Activated effector memory CD4-positive, alpha-beta T cell treated with Interleukin-2 at 50 U/mL for 16 hours (primary cell): ENCODE results near the gene ADAMTS2.

Experiments
- DNase-seq: peaks from one replicate; pipeline ENCODE4 v3.0.0-alpha.2; 2020

Gene ADAMTS2

GRCh38 chr5:179343021-179343718, 2.1 kb downstream of the ADAMTS2 start:
- no peak for DNase-seq

GRCh38 chr5:179342577-179342976, 2.7 kb downstream of the ADAMTS2 start:
- DNase-seq, result no peak

GRCh38 chr5:179340465-179340864, 4.8 kb downstream of the ADAMTS2 start:
- DNase-seq, result no peak

- DNase-seq, result no peak
Observed at GRCh38 chr5:179339996-179340395, 5.3 kb downstream of the ADAMTS2 start.

- no peak for DNase-seq
Observed at GRCh38 chr5:179339081-179339480, 6.2 kb downstream of the ADAMTS2 start.

GRCh38 chr5:179337796-179338676, 7.2 kb downstream of the ADAMTS2 start:
- DNase-seq, result no peak

GRCh38 chr5:179336871-179337795, 8.1 kb downstream of the ADAMTS2 start:
- no peak for DNase-seq

GRCh38 chr5:179336126-179336870, 9.0 kb downstream of the ADAMTS2 start:
- no peak for DNase-seq

- no peak for DNase-seq
Observed at GRCh38 chr5:179333796-179334761, 11.2 kb downstream of the ADAMTS2 start.

- DNase-seq, result no peak
Observed at GRCh38 chr5:179332741-179333290, 12.4 kb downstream of the ADAMTS2 start.

GRCh38 chr5:179331591-179332375, 13.5 kb downstream of the ADAMTS2 start:
- no peak for DNase-seq

- no peak for DNase-seq
Observed at GRCh38 chr5:179330186-179330900, 14.9 kb downstream of the ADAMTS2 start.

- DNase-seq, result no peak
Observed at GRCh38 chr5:179328291-179328690, 17.0 kb downstream of the ADAMTS2 start.

- no peak for DNase-seq
Observed at GRCh38 chr5:179327021-179327735, 18.1 kb downstream of the ADAMTS2 start.

- no peak for DNase-seq
Observed at GRCh38 chr5:179326122-179326927, 18.9 kb downstream of the ADAMTS2 start.

GRCh38 chr5:179325296-179326031, 19.8 kb downstream of the ADAMTS2 start:
- no peak for DNase-seq

- no peak for DNase-seq
Observed at GRCh38 chr5:179324760-179325295, 20.4 kb downstream of the ADAMTS2 start.
